GM19099 (cell line): ENCODE data around the gene ERCC8.

Experiments used
- POLR2A ChIP-seq: IDR thresholded peaks from 3 replicates; pipeline ENCODE4 v1.6.1; 2011; ENCODE audit warnings: low read depth; ENCODE audit not compliant: insufficient read length; ENCODE audit errors: extremely low read depth

Gene ERCC8

DNA sequence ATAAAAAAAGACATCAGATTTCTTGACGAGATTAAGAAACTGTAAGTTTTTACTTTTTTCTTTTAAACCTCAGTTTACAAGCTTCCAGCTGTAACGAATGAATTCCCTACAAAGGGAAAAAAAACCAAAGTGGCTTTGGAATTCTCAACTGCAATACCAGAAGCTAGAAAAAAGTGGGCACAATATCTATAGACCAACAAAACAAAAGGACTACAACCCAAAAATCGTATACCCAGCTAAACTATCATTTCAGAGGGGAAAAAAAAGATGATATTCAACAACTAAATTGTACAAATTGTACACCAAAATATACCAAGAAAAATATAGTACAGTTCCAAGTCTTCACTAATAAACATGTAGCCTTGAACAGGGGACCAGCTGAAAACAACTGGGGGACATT is 74.0 kb downstream of the ERCC8 start:
- TF ChIP-seq POLR2A, result no peak

DNA sequence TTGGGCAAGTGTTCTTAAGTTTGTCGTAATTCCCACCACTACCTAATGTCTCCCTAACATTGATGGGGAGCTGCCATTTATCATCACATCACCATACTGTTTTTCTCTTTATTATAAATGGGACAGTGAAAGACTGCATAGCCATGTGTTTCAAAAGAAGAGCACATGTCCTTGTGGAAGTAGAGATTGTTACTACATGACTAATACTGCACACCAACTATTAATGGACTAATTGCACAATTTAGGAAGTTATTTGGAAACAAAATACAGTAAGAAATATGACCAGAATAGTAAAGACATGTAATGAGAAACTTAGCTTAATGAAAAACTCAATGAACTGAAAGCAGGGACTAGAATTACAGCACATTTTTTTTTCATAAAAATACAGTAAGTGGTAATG is 88.8 kb downstream of the ERCC8 start:
- TF ChIP-seq POLR2A, result no peak

DNA sequence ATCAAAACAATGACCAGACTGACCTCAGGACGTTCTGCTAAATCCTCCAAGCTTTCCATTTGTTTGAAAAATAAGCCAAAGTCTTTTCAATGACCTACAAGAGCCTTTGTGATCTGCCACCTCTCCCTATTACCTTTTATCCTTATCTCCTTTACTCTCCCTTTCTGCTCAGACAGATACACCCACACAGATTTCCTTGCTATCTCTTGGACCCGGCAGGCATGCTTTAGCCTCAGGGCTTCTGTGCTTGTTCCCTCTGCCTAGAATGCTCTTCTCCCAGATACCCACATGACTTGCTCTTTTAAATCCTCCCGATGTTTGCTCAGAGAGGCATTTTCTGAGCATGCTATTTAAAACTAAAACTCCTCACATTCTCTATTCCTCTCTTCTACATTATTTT is 91.9 kb downstream of the ERCC8 start:
- no peak for TF ChIP-seq POLR2A

DNA sequence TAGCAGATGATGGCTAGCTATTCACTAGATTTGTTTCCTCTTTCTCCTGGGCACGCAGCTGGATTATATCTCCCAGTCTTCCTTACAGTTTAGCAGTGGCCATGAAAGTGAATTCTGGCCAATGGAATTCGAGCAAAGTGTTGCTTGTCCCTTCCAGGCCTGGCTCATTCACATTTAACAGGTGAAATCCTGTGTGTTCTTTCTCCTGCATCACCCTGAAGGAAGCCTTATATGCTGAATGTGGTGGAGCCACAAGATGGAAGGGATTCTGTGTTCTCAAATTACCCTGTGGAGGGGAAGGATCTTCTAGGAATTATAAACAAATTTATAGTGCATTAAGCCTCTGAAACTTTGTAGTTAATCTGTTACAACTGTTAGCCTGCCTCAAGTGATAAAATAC is 92.6 kb downstream of the ERCC8 start:
- TF ChIP-seq POLR2A, result no peak

DNA sequence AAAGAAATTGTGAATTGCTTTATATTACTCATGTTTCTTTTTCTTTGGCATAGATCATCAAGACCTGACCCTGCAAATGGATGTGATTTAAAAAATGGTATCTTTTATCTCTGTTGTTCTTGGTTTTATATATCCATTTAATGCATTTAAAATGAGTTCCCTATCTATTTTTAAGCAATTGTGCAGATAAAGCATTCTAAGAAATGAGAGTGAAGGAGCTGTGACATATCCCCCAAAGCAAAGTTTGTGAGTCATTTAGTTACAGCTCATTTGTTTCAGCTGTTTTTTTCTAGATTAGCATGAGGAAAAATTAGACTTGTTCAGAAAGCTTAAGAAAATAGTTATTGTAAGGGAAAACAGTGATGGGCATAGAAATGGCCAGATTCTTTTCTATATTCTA is 93.2 kb downstream of the ERCC8 start:
- TF ChIP-seq POLR2A, result no peak

DNA sequence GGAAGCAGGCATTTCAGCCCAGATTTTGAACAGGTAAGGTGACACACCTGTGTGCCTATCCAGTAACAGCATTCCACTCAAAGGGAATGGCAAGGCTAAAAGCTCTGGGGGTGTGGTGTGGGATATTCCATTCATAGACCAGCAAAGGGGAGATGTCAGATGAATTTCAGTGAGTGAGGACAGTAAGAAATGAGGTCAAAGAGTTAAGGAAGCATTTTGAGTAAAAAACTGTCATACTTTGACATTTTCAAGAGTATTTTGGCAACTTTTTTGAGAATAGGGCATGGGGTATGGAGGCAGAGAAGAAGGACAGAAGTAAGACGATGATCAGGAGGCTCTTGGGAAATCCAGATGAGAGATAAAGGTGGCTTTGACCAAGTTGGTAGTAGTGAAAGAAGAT is 98.6 kb downstream of the ERCC8 start:
- no peak for TF ChIP-seq POLR2A

DNA sequence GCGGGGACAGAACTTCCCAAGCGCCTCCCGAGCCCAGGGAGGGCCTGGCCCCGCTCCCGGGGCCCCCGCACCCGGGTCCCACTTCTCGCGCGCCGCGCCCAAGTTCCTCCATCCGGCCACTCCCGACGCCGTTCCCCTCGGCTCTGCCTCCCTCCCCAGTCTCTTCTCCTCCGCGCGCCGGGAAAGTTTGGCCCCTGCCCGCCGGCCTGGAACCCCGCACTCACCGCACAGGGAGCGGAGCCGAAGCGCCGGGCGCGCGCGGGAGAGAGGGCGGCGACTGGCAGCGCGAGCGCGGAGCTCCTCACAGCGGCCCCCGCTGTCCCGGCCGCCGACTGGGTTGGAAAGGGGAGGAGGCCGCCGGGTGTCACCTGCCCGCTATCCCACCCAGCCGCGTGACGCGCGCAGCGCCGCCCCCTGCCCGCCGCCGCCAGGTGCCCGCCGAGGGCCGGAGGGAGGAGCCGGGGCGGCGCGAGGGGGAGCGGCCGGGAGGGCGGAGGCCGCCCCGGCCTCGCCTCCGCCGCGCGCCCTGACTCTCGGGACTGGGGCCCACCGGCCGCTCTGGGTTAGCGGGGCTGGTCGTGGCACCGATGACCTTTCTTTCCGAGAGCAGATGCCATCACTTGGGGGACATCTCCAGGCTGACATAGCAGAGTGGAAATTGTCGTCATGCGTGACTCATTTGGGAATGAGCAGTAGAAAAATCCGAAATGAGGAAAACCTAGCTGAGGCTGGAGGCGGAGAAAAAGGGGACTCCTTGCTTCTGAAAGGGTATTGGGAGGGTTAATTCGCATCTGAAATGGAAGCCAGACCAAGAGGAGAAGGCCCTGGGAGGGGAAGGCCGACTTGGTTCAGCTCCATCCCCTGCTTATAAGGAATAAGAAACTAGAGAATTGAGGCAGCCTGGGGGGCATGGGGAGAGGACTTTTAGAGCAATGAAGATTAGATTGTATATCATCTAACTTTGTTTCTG is 100.6 kb downstream of the ERCC8 start, which contains the start of gene ELOVL7:
Gene ELOVL7 (minus strand): TSS at position 334 of the 970 bp plus-strand sequence. CDS start 56,872 bp downstream, outside the sequence.
- no peak for TF ChIP-seq POLR2A

DNA sequence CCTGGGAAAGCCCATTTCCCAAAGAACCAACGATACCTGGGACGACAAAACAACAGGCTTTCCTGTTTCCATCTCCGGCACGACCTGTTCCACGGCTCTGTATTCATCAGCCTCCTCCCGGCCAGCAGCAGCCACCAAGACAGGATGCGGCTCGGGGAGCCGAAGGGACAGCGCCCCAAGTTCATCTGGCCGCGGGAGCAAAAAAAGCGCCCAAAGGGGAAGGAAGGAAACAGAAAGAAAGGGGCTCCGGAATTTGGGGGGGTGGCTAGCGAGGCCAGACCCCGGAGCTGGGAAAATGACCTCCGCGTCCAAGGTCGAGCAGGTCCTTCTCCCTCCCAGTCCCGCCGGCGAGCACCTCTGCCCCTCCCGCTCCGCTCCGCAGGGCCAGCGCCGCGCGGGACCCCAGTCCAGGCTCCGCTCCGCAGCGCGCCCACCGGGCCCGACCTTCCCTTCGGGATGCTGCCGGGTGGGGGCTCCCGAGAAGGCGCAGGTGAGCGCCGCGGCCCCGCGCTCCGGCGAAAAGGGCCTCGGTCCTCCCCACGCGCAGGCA is 101.4 kb downstream of the ERCC8 start:
- no peak for TF ChIP-seq POLR2A

DNA sequence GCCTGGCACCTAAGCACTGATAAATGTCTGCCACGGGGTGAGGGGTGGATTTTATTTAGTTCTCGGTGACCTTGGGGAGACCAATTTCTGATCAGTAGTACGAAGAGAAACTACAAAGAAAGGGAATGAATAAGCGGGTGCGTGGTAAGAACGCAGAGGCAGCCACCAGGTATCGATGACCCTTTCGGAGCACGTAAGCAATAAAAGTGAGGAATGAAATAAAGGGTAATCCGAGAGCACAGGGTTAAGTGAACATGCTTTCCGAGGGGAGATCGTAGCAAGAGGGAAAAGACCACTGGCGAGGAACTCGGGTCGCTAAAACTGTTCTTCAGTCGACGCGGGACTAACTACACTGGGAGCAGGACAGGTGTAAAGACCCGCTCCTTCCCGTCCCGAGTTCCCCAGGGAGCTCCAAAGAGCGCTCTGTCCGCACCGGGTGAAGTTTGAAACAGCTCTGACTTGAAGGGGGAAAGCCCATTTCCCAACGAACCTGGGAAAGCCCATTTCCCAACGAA is 101.9 kb downstream of the ERCC8 start:
- TF ChIP-seq POLR2A, result no peak

DNA sequence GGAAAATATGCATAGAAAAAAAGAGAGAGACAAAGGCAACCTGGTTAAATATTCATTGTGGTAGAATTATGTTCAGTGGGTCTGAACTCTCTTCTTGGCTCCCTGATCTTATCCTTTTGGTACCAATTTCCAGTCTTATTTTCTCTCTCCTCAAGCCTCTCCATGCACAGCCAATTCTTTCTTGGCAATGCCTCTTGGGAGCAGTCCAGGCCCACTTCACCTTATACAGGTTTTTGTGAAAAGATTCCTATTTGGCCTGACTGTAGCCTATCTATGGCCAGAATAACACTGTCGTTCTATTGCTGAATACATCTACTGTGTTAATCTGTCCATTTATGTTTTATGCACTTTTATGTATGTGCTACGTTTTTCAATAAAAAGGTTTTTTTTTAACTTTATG is 103.5 kb downstream of the ERCC8 start:
- TF ChIP-seq POLR2A, result no peak

DNA sequence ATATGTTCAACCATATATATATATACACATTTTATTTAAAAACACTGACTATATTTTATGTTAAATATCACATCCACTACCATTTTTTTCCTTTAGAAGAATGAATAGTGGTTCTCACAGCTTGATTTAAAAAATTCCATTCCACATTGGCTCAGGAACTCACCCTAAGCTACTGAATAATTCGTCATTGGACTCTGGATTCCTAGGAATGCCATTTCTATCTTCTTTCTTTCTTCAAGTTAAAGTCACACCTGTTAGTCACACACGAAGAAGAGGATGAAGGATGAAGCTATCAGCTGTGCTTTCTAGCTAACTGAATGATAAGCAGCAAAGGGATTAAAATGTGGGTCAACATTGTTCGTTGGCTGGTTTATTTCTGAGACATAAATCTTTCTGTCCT is 108.7 kb downstream of the ERCC8 start:
- no peak for TF ChIP-seq POLR2A

DNA sequence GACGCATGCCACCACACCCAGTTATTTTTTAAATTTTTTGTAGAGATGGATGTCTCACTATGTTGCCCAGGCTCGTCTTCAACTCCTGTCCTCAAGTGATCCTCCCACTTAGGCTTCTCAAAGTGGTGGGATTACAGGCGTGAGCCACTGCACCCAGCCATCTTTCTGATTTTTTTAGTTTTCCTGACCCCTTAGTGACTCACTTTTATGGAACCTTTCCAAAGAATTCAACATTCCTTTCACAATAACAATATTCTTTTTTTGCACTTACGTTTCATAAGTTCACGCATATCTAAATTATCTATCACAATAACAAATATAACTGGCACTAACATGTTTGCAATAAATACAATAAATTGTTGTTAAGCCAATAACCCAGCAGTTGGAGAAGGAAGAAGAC is 109.3 kb downstream of the ERCC8 start:
- no peak for TF ChIP-seq POLR2A

DNA sequence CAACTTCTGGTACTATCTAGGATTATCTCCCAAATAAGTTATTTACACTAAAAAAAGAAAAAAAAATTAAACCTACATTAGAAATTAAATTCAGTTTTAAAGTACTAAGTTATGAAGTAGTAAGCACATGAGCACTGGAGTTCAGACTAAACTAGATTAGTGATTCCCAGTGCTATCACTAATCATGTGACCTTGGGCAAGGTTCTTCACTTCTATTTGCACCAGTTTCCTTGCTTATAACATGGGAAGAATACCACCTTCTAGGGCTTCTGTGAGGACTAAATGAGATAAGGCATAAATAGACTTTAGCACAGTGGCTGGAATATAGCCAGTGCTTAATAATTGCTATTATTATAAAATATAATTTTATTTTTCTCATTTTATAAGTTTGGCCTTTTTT is 111.3 kb downstream of the ERCC8 start:
- no peak for TF ChIP-seq POLR2A

DNA sequence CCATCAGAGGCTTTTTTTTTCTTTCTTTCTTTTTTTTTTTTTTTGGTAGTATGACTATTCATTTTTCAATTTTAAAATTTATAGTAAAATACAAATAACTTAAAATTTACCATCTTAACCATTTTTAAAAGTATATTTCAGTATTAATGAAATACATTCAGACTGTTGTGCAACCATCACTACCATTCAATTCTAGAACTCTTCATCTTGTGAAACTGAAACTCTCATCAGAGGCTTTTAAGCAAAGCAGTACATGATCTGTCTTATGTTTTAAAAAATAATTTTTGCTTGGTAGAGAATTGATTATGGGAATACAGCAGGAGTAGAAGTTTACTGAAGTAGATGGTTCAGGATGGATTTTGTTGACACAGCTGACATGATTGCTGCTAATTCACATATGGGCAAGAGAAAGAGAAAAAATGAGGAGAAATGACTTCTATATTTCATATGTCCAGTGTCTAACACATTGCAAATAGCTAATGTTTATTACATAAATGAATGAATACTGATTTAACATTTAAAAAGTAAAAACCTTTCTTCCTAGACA is 114.2 kb downstream of the ERCC8 start:
- TF ChIP-seq POLR2A, result no peak

DNA sequence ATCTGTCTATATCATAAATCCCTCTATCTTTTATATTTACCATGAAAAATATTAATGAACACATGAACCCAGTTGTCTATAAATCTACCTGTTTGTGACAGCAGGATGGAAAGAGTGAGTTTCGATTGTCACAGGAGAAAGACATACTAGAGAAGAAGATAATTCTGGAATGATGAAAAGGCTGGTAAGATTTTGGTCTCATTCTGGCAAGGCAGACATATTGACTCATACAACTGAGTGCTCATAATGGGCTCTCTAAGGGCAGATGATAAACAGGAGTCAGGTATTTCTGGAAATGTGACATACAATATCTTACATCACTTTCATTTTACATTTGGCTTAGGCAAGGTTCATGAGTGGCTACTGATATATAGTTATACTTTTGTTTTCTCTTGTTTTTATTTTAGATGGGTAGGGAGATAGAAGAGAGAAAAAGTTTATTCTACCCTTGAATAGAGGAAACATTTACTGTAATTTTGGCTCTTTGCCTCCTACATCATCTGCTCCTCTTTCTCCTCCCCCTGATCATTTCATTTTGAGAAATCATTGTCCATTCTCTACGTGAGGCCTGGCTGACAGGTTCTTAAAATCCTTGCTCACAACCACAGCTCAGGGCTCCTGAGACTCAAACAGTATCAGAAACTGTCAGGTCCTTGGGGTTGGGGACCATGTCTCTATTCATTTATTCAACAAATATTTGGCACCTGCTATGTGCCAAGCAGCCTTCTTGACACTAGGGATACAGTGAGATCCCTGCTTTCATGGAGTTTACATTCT is 115.2 kb downstream of the ERCC8 start:
- TF ChIP-seq POLR2A, result no peak

DNA sequence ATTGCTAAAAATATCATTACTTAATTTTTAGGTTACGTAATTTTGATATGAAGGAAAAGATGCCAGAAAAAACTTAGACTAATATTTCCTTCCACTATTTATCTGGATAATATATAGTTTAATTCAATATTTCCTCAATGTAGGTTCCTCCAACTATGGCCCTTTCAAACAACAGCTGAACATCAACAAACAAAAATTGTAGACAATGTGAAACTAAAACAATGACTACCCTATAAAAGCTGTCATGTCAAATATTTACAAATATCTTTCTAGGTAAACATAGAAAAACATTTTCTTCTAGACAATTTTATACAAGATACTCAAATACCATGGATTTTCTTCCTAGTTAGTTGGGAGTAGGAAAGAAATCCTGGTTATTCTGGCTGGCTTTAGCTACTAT is 117.7 kb downstream of the ERCC8 start:
- TF ChIP-seq POLR2A, result no peak

DNA sequence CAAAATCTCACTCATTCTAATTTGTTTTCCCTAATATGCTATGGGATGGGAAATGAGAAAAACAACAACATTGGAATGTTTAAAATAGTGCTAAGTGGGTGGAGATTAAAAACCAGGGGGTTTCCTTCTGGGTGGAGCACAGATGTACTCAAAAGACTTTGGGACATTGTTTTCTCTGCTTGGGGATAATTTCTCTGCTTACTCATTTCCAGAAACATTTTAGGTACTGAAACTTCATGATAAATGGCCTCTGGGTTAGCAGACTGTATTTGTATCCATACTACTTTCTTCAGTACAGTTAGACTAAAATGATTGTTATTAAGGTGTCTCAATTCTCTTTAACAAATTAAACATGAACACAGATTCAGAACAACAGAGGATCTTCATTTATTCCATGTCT is 118.2 kb downstream of the ERCC8 start:
- no peak for TF ChIP-seq POLR2A
